Skeletal muscle satellite cell (primary cell): ENCODE measurements around the gene PTGFRN.
"Not testable (repeated sequence)": the region's sequence is repeated elsewhere in the genome, so short reads cannot be mapped to it uniquely, and the experiment has no call there.

Experiments used
- H3K27me3 ChIP-seq: 2 replicates; pipeline ENCODE4 v1.7.0; 2013; ENCODE audit warnings: low read length; ENCODE audit not compliant: control insufficient read depth, insufficient read depth
- H3K36me3 ChIP-seq: 2 replicates; pipeline ENCODE4 v1.7.0; 2013; ENCODE audit warnings: mild to moderate bottlenecking, control low read depth, low read length; ENCODE audit not compliant: insufficient read depth
- H3K4me1 ChIP-seq: 2 replicates; pipeline ENCODE4 v1.7.0; 2013; ENCODE audit warnings: low read length; ENCODE audit not compliant: control insufficient read depth, insufficient read depth
- H3K4me2 ChIP-seq: 2 replicates; pipeline ENCODE4 v1.7.0; 2013; ENCODE audit warnings: mild to moderate bottlenecking, low read length
- H3K4me3 ChIP-seq: 2 replicates; pipeline ENCODE4 v1.7.0; 2013; ENCODE audit warnings: low read length
- H3K9ac ChIP-seq: 2 replicates; pipeline ENCODE4 v1.7.0; 2013; ENCODE audit warnings: mild to moderate bottlenecking, low read depth, low read length, moderate library complexity
- H3K9me3 ChIP-seq: replicated peaks from 2 replicates; pipeline ENCODE4 v1.7.0; 2013; ENCODE audit warnings: mild to moderate bottlenecking, control low read depth, low read length

PTGFRN gene

GRCh38 chr1:116875391-116875790 is 34.3 kb upstream of the PTGFRN start:
- peaks cover 22% of the 10 kb centered on the region for H3K4me1 ChIP-seq
- H3K4me2 ChIP-seq, result no peak overlapping the region
- H3K9me3 ChIP-seq, result no peaks in the 10 kb centered on the region
- H3K36me3 ChIP-seq, result no peaks in the 10 kb centered on the region
- no peak overlapping the region for H3K4me3 ChIP-seq
- H3K27me3 ChIP-seq, result peaks cover 7% of the 10 kb centered on the region
- no peak overlapping the region for H3K9ac ChIP-seq

- peaks cover 22% of the 10 kb centered on the region for H3K4me1 ChIP-seq
- H3K4me3 ChIP-seq, H3K27me3 ChIP-seq, H3K36me3 ChIP-seq, H3K9ac ChIP-seq, H3K9me3 ChIP-seq, H3K4me2 ChIP-seq: not testable (repeated sequence)
These were observed 33.8 kb upstream of the PTGFRN start for GRCh38 chr1:116875946-116876345.

- no peaks in the 10 kb centered on the region for H3K36me3 ChIP-seq
- peak overlapping the region; percentile 3 for H3K9ac ChIP-seq
- no peak overlapping the region for H3K4me3 ChIP-seq
- peaks cover 29% of the 10 kb centered on the region for H3K4me1 ChIP-seq
- no peaks in the 10 kb centered on the region for H3K9me3 ChIP-seq
- peak overlapping the region; percentile 78 for H3K4me2 ChIP-seq
- peaks cover 3% of the 10 kb centered on the region for H3K27me3 ChIP-seq
These were observed 32.4 kb upstream of the PTGFRN start for GRCh38 chr1:116877141-116877818.

- Histone ChIP-seq H3K4me3 (peak overlapping the region; percentile 56), H3K9ac (peak overlapping the region; percentile 41)
These were observed 30.8 kb upstream of the PTGFRN start for GRCh38 chr1:116878804-116879477.

GRCh38 chr1:116879478-116880133 is 30.1 kb upstream of the PTGFRN start:
- peak overlapping the region; percentile 41 for H3K9ac ChIP-seq
- H3K4me2 ChIP-seq, result peak overlapping the region; percentile 78
- peaks cover 33% of the 10 kb centered on the region for H3K4me1 ChIP-seq
- no peaks in the 10 kb centered on the region for H3K36me3 ChIP-seq
- H3K27me3 ChIP-seq, result no peaks in the 10 kb centered on the region
- H3K4me3 ChIP-seq, result no peak overlapping the region
- H3K9me3 ChIP-seq, result no peaks in the 10 kb centered on the region

More at GRCh38 chr1:116878804-116879477, 30.8 kb upstream of the PTGFRN start:
- H3K36me3 ChIP-seq, result no peaks in the 10 kb centered on the region
- H3K9me3 ChIP-seq, result no peaks in the 10 kb centered on the region
- no peaks in the 10 kb centered on the region for H3K27me3 ChIP-seq
- peak overlapping the region; percentile 78 for H3K4me2 ChIP-seq
- peaks cover 33% of the 10 kb centered on the region for H3K4me1 ChIP-seq

GRCh38 chr1:116880917-116881316 is 28.8 kb upstream of the PTGFRN start:
- H3K4me2 ChIP-seq, result no peak overlapping the region
- no peak overlapping the region for H3K4me3 ChIP-seq
- H3K36me3 ChIP-seq, result no peaks in the 10 kb centered on the region
- H3K9me3 ChIP-seq, result no peaks in the 10 kb centered on the region
- peaks cover 33% of the 10 kb centered on the region for H3K4me1 ChIP-seq
- H3K27me3 ChIP-seq, result no peaks in the 10 kb centered on the region
- no peak overlapping the region for H3K9ac ChIP-seq

GRCh38 chr1:116881879-116882520 is 27.7 kb upstream of the PTGFRN start:
- Histone ChIP-seq H3K36me3 (no peaks in the 10 kb centered on the region), H3K9me3 (no peaks in the 10 kb centered on the region), H3K9ac (no peak overlapping the region), H3K4me3 (no peak overlapping the region), H3K4me1 (peaks cover 36% of the 10 kb centered on the region), H3K27me3 (no peaks in the 10 kb centered on the region), H3K4me2 (peak overlapping the region; percentile 46)

DNA sequence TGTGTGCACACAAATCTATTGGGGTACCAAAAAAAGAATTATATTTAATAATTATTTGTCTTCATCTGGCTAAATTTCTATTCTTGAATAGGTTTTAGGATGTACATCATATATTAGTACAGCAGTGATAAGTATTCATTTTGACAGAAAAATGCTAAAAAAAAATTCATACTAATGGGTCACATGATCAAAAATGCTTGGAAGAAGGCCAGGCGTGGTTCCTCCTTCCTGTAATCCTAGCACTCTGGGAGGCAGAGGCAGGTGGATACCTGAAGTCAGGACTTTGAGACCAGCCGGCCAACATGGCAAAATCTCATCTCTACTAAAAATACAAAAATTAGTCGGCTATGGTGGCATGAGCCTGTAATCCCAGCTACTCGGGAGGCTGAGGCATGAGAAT is 26.9 kb upstream of the PTGFRN start:
- H3K36me3 ChIP-seq, result no peaks in the 10 kb centered on the region
- no peaks in the 10 kb centered on the region for H3K27me3 ChIP-seq
- no peak overlapping the region for H3K9ac ChIP-seq
- no peak overlapping the region for H3K4me2 ChIP-seq
- no peak overlapping the region for H3K4me3 ChIP-seq
- H3K9me3 ChIP-seq, result no peaks in the 10 kb centered on the region
- peaks cover 31% of the 10 kb centered on the region for H3K4me1 ChIP-seq

DNA sequence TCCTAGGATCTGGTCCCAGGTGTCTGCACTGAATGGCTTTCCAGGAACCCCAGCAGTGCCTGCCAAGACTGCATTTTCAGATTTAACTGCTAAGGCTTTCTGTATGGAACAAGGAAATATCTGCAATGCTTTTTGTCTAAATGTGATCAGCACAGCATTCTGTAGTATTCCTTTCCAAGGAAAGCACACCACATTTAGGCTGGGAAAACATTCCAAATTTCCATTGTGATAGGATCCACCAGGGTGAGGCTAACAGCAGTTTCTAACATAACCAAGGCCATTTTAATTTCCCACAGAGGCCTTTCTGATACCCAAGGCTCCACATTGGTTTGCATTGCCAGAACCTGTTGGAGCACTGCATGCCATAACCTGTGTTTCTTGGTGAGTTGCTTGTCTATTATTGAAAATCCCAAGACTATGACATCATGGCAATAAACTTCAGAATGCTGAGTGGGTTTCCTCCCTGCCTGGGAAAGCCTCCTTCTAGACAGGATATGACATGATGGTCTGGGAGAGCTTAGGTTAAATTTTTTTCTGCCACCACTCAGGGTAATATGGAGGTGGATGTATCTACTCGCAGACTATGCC is 23.3 kb upstream of the PTGFRN start:
- peaks cover 13% of the 10 kb centered on the region for H3K4me1 ChIP-seq
- H3K27me3 ChIP-seq, result no peaks in the 10 kb centered on the region
- H3K9me3 ChIP-seq, result no peaks in the 10 kb centered on the region
- no peak overlapping the region for H3K4me2 ChIP-seq
- H3K9ac ChIP-seq, result no peak overlapping the region
- H3K36me3 ChIP-seq, result no peaks in the 10 kb centered on the region
- H3K4me3 ChIP-seq, result no peak overlapping the region

DNA sequence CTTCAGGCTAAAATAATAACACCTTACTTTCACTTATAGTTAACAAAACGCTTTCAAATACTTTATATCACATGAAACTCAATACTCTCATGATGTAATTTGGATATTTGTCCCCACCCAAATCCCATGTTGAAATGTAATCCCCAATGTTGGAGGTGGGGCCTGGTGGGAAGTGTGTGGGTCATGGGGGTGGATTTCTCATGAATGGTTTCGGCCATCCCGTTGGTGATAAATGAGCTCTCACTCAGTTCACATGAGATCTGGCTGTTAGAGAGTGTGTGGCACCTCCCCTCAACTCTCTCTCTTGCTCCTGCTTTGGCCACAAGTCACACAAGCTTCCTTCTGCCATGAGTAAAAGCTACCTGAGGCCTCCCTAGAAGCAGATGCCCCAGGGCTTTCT is 22.5 kb upstream of the PTGFRN start:
- Histone ChIP-seq H3K4me1 (peaks cover 7% of the 10 kb centered on the region), H3K27me3 (no peaks in the 10 kb centered on the region), H3K9ac (no peak overlapping the region), H3K4me3 (no peak overlapping the region), H3K36me3 (no peaks in the 10 kb centered on the region), H3K9me3 (no peaks in the 10 kb centered on the region), H3K4me2 (no peak overlapping the region)

DNA sequence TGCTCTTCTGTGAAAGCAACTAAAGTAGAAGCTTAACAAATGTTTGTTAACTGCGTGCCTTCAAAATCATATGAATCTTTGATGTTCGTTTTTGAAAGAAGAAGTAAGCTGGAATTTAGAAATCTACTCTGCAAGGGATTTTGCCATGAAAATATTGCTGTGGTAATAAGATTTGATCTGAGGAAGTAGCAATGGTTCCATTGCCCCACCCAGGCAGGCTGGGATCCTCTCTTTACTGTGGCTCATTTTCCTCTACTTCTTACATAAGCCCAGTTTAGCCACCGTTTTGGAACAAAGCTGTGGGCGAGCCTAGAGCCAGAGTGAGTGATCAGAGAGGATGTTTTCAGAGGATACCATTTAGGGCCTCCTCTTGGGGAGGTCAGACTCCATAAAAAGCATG is 20.3 kb upstream of the PTGFRN start:
- Histone ChIP-seq H3K9me3 (no peaks in the 10 kb centered on the region), H3K36me3 (no peaks in the 10 kb centered on the region), H3K9ac (no peak overlapping the region), H3K4me2 (no peak overlapping the region), H3K27me3 (no peaks in the 10 kb centered on the region), H3K4me1 (peaks cover 3% of the 10 kb centered on the region), H3K4me3 (no peak overlapping the region)
